GM19438 (cell line): Measurements from ENCODE around the gene CALD1.

Experiments used
- ATAC-seq: cut with Tn5 transposase; IDR thresholded peaks from one replicate; pipeline ENCODE4 v1.9.1; 2021; ENCODE audit warnings: low read depth; ENCODE audit not compliant: unreplicated experiment

The CALD1 gene

GRCh38 chr7:134890246-134891240 lies 111.1 kb downstream of the CALD1 start:
- no peak for ATAC-seq

- no peak for ATAC-seq
Measured at GRCh38 chr7:134891262-134891695, 111.8 kb downstream of the CALD1 start.

GRCh38 chr7:134891696-134892678 lies 112.6 kb downstream of the CALD1 start:
- no peak for ATAC-seq

GRCh38 chr7:134892963-134893362 lies 113.5 kb downstream of the CALD1 start:
- no peak for ATAC-seq

- no peak for ATAC-seq
Measured at GRCh38 chr7:134893920-134894319, 114.5 kb downstream of the CALD1 start.

GRCh38 chr7:134894928-134895327 lies 115.5 kb downstream of the CALD1 start:
- ATAC-seq: no peak

- no peak for ATAC-seq
Measured at GRCh38 chr7:134896073-134896472, 116.6 kb downstream of the CALD1 start.

- no peak for ATAC-seq
Measured at GRCh38 chr7:134897936-134898335, 118.5 kb downstream of the CALD1 start.

GRCh38 chr7:134899729-134900128 lies 120.3 kb downstream of the CALD1 start:
- ATAC-seq: no peak

GRCh38 chr7:134900166-134900982 lies 120.9 kb downstream of the CALD1 start:
- peak; percentile 87 for ATAC-seq

- no peak for ATAC-seq
Measured at GRCh38 chr7:134901389-134902020, 122.1 kb downstream of the CALD1 start.

GRCh38 chr7:134902058-134902457 lies 122.6 kb downstream of the CALD1 start:
- no peak for ATAC-seq

- no peak for ATAC-seq
Measured at GRCh38 chr7:134903073-134903790, 123.8 kb downstream of the CALD1 start.

- ATAC-seq: no peak
Measured at GRCh38 chr7:134905375-134905774, 125.9 kb downstream of the CALD1 start.

- ATAC-seq: no peak
Measured at GRCh38 chr7:134907000-134907399, 127.6 kb downstream of the CALD1 start.

GRCh38 chr7:134907639-134908038 lies 128.2 kb downstream of the CALD1 start:
- ATAC-seq: no peak

GRCh38 chr7:134908289-134908688 lies 128.9 kb downstream of the CALD1 start:
- no peak for ATAC-seq

GRCh38 chr7:134910214-134910890 lies 130.9 kb downstream of the CALD1 start:
- no peak for ATAC-seq
